A673 (cell line): Measurements from ENCODE around the gene RPTOR. TPM values are rescaled to one million over a fixed set of nuclear protein-coding genes. Genes with fewer than 3 reads are reported as not detected.
"Not testable (repeated sequence)": the region's sequence is repeated elsewhere in the genome, so short reads cannot be mapped to it uniquely, and the experiment has no call there.

Source experiments
- BruUV-seq: library from RNA; stranded (reverse); fragments of 400-500 nt; replicated peaks from 2 replicates; lab custom pipeline; 2021; lab: Mats Ljungman, UMichigan
- CTCF ChIA-PET: fragments of 300-600 bp; sonication (Branson Sonifier 250); formaldehyde crosslinking; loops from one replicate; lab custom pipeline; 2022; ENCODE audit warnings: antibody characterized with exemption; lab: Charles Lee
- POLR2A ChIA-PET: fragments of 300-600 bp; sonication (Branson Sonifier 250); formaldehyde crosslinking; loops from one replicate; lab custom pipeline; 2022; ENCODE audit warnings: antibody characterized with exemption; ENCODE audit not compliant: low non-redundant PET; lab: Charles Lee
- DNase-seq: peaks from one replicate; pipeline ENCODE4 v3.0.0-alpha.2; 2015; ENCODE audit warnings: low spot score
- H3K27ac ChIP-seq: fragments of 200-600 bp; sonication (generic); 2 replicates; pipeline ENCODE4 v1.5.1; 2016; ENCODE audit warnings: mixed run types, low read depth, mild to moderate bottlenecking, mixed read lengths, antibody characterized with exemption, low read length; ENCODE audit not compliant: poor library complexity, severe bottlenecking
- H3K27me3 ChIP-seq: fragments of 200-600 bp; sonication (generic); replicated peaks from 2 replicates; pipeline ENCODE4 v1.6.1; 2017; ENCODE audit warnings: mixed run types, low read depth, mild to moderate bottlenecking, mixed read lengths, antibody characterized with exemption, low read length; ENCODE audit not compliant: insufficient read depth, poor library complexity
- H3K36me3 ChIP-seq: fragments of 200-600 bp; sonication (generic); 2 replicates; pipeline ENCODE4 v1.6.1; 2016; ENCODE audit warnings: mixed run types, mild to moderate bottlenecking, mixed read lengths, antibody characterized with exemption, low read length; ENCODE audit not compliant: insufficient read depth, poor library complexity, severe bottlenecking
- H3K4me1 ChIP-seq: fragments of 200-600 bp; sonication (generic); 2 replicates; pipeline ENCODE4 v1.6.1; 2017; ENCODE audit warnings: mixed run types, mild to moderate bottlenecking, mixed read lengths, antibody characterized with exemption, low read length; ENCODE audit not compliant: insufficient read depth, poor library complexity, severe bottlenecking
- H3K4me3 ChIP-seq: fragments of 200-600 bp; sonication (generic); 2 replicates; pipeline ENCODE4 v1.5.1; 2016; ENCODE audit warnings: low read depth, mixed run types, mild to moderate bottlenecking, mixed read lengths, low read length; ENCODE audit not compliant: poor library complexity, severe bottlenecking
- H3K9me3 ChIP-seq: fragments of 200-600 bp; sonication (generic); 2 replicates; pipeline ENCODE4 v1.6.1; 2016; ENCODE audit warnings: mixed run types, low read depth, mild to moderate bottlenecking, mixed read lengths, antibody characterized with exemption, low read length; ENCODE audit not compliant: poor library complexity, severe bottlenecking
- CTCF ChIP-seq: fragments of 300-800, 200-600 bp; sonication (generic); conservative IDR thresholded peaks from 2 replicates; pipeline ENCODE4 v1.5.1; 2017; ENCODE audit warnings: low read depth, mild to moderate bottlenecking, antibody characterized with exemption, low read length, moderate library complexity, mixed read lengths
- EZH2 ChIP-seq: fragments of 200-600 bp; sonication (generic); IDR thresholded peaks from 2 replicates; pipeline ENCODE4 v1.6.1; 2017; ENCODE audit warnings: borderline replicate concordance, low read depth, mild to moderate bottlenecking, mixed read lengths, antibody characterized with exemption, low read length; ENCODE audit not compliant: poor library complexity, severe bottlenecking
- intact Hi-C: fragments of 100-400 bp; cut with micrococcal nuclease; formaldehyde crosslinking; loops from one replicate; pipeline ENCODE4 v1.10.0; 2022; ENCODE audit not compliant: unreplicated experiment
- total RNA-seq: library from RNA; stranded (reverse); gene quantifications from 2 replicates; pipeline ENCODE4 v1.2.3, GENCODE V29; 2021

RPTOR gene
- total RNA-seq, 1 experiment from 2014 or later, result 55.2 TPM

GRCh38 chr17:80763293-80763867 is 218.7 kb downstream of the RPTOR start:
- ChIA-PET CTCF (no interaction called here), POLR2A (no interaction called here)
- Histone ChIP-seq H3K4me3 (no peak overlapping the region), H3K9me3 (no peaks in the 10 kb centered on the region), H3K27ac (no peak overlapping the region), H3K4me1 (peaks cover 9% of the 10 kb centered on the region), H3K36me3 (no peaks in the 10 kb centered on the region), H3K27me3 (no peaks in the 10 kb centered on the region)
- intact Hi-C loops, result no loop called here
- BruUV-seq, result no TSS peak
- TF ChIP-seq CTCF (no peak), EZH2 (no peak)
- DNase-seq, result no peak

DNA sequence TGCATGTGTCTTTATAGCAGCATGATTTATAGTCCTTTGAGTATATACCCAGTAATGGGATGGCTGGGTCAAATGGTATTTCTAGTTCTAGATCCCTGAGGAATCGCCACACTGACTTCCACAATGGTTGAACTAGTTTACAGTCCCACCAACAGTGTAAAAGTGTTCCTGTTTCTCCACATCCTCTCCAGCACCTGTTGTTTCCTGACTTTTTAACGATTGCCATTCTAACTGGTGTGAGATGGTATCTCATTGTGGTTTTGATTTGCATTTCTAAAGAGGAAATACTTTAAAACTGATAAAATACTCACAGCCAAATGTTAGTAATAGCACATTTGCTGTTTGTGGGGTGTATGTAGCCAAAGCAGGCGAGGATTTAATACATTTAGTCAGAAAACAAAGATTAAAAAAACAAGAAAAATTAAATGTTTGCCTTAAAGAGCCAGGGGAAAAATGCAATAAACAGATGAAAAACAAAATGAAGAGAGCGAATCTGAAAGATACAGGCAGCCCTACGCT is 220.0 kb downstream of the RPTOR start:
- H3K36me3 ChIP-seq, H3K27ac ChIP-seq, DNase-seq, H3K27me3 ChIP-seq, POLR2A ChIA-PET, H3K4me3 ChIP-seq, H3K4me1 ChIP-seq, H3K9me3 ChIP-seq, CTCF ChIA-PET, BruUV-seq, intact Hi-C loops: not testable (repeated sequence)

DNA sequence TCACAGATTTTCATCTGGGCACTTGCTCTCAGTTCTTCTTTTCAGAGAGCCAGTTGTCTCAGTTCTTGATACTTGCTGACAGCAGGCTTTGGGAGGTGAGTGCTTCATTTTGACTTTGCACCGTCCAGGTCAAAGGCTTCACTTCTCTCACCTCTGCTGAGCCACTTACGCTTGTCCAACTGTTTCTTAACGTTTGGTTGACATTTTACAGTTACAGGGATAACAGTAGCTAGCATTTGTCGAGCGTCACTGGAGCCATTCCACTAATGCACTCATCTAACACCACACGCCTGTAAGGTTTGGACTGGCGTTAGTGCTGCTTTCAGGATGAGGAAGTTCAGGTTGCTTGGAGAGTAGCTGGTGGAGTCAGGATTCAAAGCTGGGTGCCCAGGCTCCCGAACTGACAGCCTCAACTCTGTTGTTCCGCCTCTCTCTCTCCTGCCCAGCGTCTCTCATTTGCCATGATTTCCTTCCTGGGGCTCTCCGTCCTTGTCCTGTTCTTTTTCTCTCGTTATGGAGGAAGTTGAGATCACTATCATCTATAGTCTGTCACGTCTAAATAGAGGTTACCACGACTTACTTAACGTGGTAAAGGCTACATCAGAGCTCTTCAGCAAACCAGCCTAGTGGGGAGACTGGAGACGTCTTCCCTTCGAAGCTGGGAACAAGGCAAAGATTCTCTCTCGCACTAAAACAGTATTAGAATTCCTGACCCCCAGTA is 220.8 kb downstream of the RPTOR start:
- no peak for DNase-seq
- Histone ChIP-seq H3K9me3 (no peaks in the 10 kb centered on the region), H3K36me3 (no peaks in the 10 kb centered on the region), H3K4me3 (no peak overlapping the region), H3K27ac (no peak overlapping the region), H3K4me1 (peaks cover 9% of the 10 kb centered on the region), H3K27me3 (no peaks in the 10 kb centered on the region)
- intact Hi-C loops, result no loop called here
- BruUV-seq, result no TSS peak
- TF ChIP-seq CTCF, result no peak
- TF ChIP-seq EZH2, result no peak
- ChIA-PET POLR2A (no interaction called here), CTCF (no interaction called here)
